Nephron progenitor cell (in vitro differentiated cells): ENCODE measurements around the gene P2RX3.

Source experiments
- DNase-seq: peaks from one replicate; pipeline ENCODE4 v3.0.0; 2021
- H3K27ac Mint-ChIP-seq: 2 replicates; pipeline ENCODE4 v1.8.0; 2021; ENCODE audit warnings: mild to moderate bottlenecking, moderate library complexity, mixed read lengths
- H3K27me3 Mint-ChIP-seq: 2 replicates; pipeline ENCODE4 v1.8.0; 2021; ENCODE audit warnings: mild to moderate bottlenecking, low read depth, mixed read lengths; ENCODE audit not compliant: poor library complexity
- H3K36me3 Mint-ChIP-seq: 2 replicates; pipeline ENCODE4 v1.8.0; 2021; ENCODE audit warnings: low read depth, mixed read lengths
- H3K4me1 Mint-ChIP-seq: 2 replicates; pipeline ENCODE4 v1.8.0; 2021; ENCODE audit warnings: mixed read lengths
- H3K4me3 Mint-ChIP-seq: 2 replicates; pipeline ENCODE4 v1.8.0; 2021; ENCODE audit warnings: mild to moderate bottlenecking, moderate library complexity, mixed read lengths
- H3K9me3 Mint-ChIP-seq: 2 replicates; pipeline ENCODE4 v1.8.0; 2021; ENCODE audit warnings: mild to moderate bottlenecking, moderate library complexity, mixed read lengths
- CTCF ChIP-seq: fragments of 200-600 bp; sonication (generic); IDR thresholded peaks from 2 replicates; pipeline ENCODE4 v1.5.0; 2021; ENCODE audit warnings: antibody characterized with exemption

The P2RX3 gene

GRCh38 chr11:57370941-57371340, 32.8 kb downstream of the P2RX3 start:
- H3K27me3 Mint-ChIP-seq, result peaks cover 3% of the 10 kb centered on the region
- H3K4me1 Mint-ChIP-seq, result peaks cover 5% of the 10 kb centered on the region
- no peak overlapping the region for H3K4me3 Mint-ChIP-seq
- H3K36me3 Mint-ChIP-seq, result no peaks in the 10 kb centered on the region
- DNase-seq, result no peak
- no peaks in the 10 kb centered on the region for H3K9me3 Mint-ChIP-seq
- no peak for TF ChIP-seq CTCF
- H3K27ac Mint-ChIP-seq, result no peak overlapping the region

GRCh38 chr11:57373146-57373545, 35.0 kb downstream of the P2RX3 start:
- Mint-ChIP-seq H3K36me3 (no peaks in the 10 kb centered on the region), H3K27me3 (peaks cover 16% of the 10 kb centered on the region), H3K27ac (no peak overlapping the region), H3K9me3 (no peaks in the 10 kb centered on the region), H3K4me3 (no peak overlapping the region), H3K4me1 (peaks cover 10% of the 10 kb centered on the region)
- no peak for TF ChIP-seq CTCF
- DNase-seq, result no peak

- H3K36me3 Mint-ChIP-seq, result no peaks in the 10 kb centered on the region
- H3K27ac Mint-ChIP-seq, result no peak overlapping the region
- no peaks in the 10 kb centered on the region for H3K9me3 Mint-ChIP-seq
- DNase-seq, result no peak
- H3K27me3 Mint-ChIP-seq, result peaks cover 21% of the 10 kb centered on the region
- H3K4me3 Mint-ChIP-seq, result no peak overlapping the region
- TF ChIP-seq CTCF, result no peak
- H3K4me1 Mint-ChIP-seq, result peaks cover 10% of the 10 kb centered on the region
Observed at GRCh38 chr11:57374966-57375365, 36.8 kb downstream of the P2RX3 start.

- Mint-ChIP-seq H3K9me3 (no peaks in the 10 kb centered on the region), H3K4me3 (no peak overlapping the region), H3K36me3 (no peaks in the 10 kb centered on the region), H3K27me3 (peaks cover 22% of the 10 kb centered on the region), H3K27ac (no peak overlapping the region), H3K4me1 (peaks cover 10% of the 10 kb centered on the region)
- no peak for TF ChIP-seq CTCF
- no peak for DNase-seq
Observed at GRCh38 chr11:57375490-57375889, 37.3 kb downstream of the P2RX3 start.

- no peak overlapping the region for H3K4me3 Mint-ChIP-seq
- no peaks in the 10 kb centered on the region for H3K9me3 Mint-ChIP-seq
- TF ChIP-seq CTCF, result no peak
- peaks cover 31% of the 10 kb centered on the region for H3K27me3 Mint-ChIP-seq
- no peak overlapping the region for H3K27ac Mint-ChIP-seq
- no peak for DNase-seq
- H3K4me1 Mint-ChIP-seq, result peaks cover 10% of the 10 kb centered on the region
- H3K36me3 Mint-ChIP-seq, result no peaks in the 10 kb centered on the region
Observed at GRCh38 chr11:57376095-57377090, 38.2 kb downstream of the P2RX3 start.

- Mint-ChIP-seq H3K27me3 (peaks cover 34% of the 10 kb centered on the region), H3K4me3 (peak overlapping the region; percentile 7), H3K36me3 (no peaks in the 10 kb centered on the region), H3K9me3 (no peaks in the 10 kb centered on the region), H3K4me1 (peaks cover 10% of the 10 kb centered on the region), H3K27ac (no peak overlapping the region)
- no peak for TF ChIP-seq CTCF
- DNase-seq, result no peak
Observed at GRCh38 chr11:57377107-57377506, 39.0 kb downstream of the P2RX3 start.
